Right lobe of liver (tissue), 4 donors: Measurements from ENCODE around the gene SMPX.

ENCODE experiments used
- POLR2A ChIP-seq: fragments of 450-650 bp; IDR thresholded peaks from one replicate; pipeline ENCODE4 v1.6.1; 2017; ENCODE audit warnings: antibody characterized with exemption, mild to moderate bottlenecking
- TF ChIP-seq, protein P1 (sequence below), 4 donors: fragments of 200-600 bp in 3 of 4; fragments of 450-650 bp in 1 of 4; IDR thresholded peaks; one replicate each; pipeline versions ENCODE4 v1.5.1 to v1.8.0; 2016 to 2022; ENCODE audit warnings: antibody characterized with exemption in 4 of 4, mild to moderate bottlenecking in 2 of 4
- donor health status: DM: no; HTN: no; CAD: no.
- donor health status: DM: no; HTN: no; CAD: no.
- donor health status: DM: no; HTN: yes; CAD: no.

DNA sequence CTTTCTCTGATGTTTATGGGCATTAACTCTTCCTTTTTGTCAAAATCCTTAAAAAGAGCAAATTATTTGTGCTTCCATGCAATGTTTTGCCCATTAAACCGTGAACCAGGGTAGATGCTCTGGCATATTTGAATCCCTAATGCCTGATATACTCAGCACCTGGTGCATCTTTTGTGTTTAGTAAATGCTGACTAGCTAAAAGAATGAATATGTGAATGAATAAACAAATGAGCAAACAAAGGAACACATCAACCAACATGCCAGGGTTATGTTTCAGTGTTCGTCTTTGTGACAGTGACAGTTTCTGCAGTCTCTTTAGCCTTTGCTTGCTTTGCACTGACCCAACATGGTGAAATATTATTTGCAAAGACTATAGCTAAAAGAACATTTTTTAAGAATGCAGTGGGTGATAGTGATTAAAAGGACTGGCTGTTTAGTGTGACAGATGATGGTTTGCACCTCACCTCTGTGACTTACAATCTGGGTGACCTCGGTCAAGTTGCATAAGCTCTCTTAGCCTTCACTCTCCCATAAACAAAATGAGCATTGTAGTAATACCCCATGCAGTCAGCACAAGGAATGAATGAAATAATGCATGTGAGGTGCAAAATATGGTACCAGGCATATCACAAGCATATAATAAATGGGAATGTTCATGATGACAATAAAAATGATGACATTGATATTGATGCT is 29.5 kb downstream of the SMPX start:
- TF ChIP-seq, protein P1, sequence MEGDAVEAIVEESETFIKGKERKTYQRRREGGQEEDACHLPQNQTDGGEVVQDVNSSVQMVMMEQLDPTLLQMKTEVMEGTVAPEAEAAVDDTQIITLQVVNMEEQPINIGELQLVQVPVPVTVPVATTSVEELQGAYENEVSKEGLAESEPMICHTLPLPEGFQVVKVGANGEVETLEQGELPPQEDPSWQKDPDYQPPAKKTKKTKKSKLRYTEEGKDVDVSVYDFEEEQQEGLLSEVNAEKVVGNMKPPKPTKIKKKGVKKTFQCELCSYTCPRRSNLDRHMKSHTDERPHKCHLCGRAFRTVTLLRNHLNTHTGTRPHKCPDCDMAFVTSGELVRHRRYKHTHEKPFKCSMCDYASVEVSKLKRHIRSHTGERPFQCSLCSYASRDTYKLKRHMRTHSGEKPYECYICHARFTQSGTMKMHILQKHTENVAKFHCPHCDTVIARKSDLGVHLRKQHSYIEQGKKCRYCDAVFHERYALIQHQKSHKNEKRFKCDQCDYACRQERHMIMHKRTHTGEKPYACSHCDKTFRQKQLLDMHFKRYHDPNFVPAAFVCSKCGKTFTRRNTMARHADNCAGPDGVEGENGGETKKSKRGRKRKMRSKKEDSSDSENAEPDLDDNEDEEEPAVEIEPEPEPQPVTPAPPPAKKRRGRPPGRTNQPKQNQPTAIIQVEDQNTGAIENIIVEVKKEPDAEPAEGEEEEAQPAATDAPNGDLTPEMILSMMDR (IDR thresholded peaks at IDR 0.05) = no peak
- TF ChIP-seq POLR2A = no peak
